Omental fat pad (tissue), 4 donors: ENCODE measurements around the gene C12orf42. TPM values are rescaled to one million over a fixed set of nuclear protein-coding genes. Genes with fewer than 3 reads are reported as not detected.

Experiments used
- ATAC-seq: fragments of 150-250 bp; one replicate; pipeline ENCODE4 v1.9.1; 2016; ENCODE audit warnings: mild to moderate bottlenecking, moderate library complexity; ENCODE audit not compliant: low FRiP score
- DNase-seq: peaks from one replicate; pipeline ENCODE4 v3.0.0-alpha.2; 2019; ENCODE audit warnings: low spot score
- CTCF ChIP-seq, 3 donors: fragments of 450-650 bp; IDR thresholded peaks; one replicate each; pipeline ENCODE4 v1.5.1; 2016 to 2017; ENCODE audit warnings: antibody characterized with exemption in 3 of 3, mild to moderate bottlenecking in 3 of 3, moderate library complexity in 2 of 3
- total RNA-seq, 4 donors: library from RNA; depleted of rRNA; stranded (reverse); fragments of >200 nt; gene quantifications; one replicate each; pipeline ENCODE4 v1.1.0, GENCODE V29; 2016

Gene C12orf42
- total RNA-seq, 4 donors from 2014 or later: 0.36 TPM; not detected in 3

- no peak for ATAC-seq
- no peak for TF ChIP-seq CTCF (IDR thresholded peaks at IDR 0.05)
- no peak for DNase-seq
These were observed 187.4 kb downstream of the C12orf42 start for GRCh38 chr12:103308396-103308795.

- ATAC-seq: no peak
- DNase-seq: no peak
- TF ChIP-seq CTCF (IDR thresholded peaks at IDR 0.05): no peak
These were observed 192.3 kb downstream of the C12orf42 start for GRCh38 chr12:103303484-103303883.

- no peak for TF ChIP-seq CTCF (IDR thresholded peaks at IDR 0.05)
- ATAC-seq (no peak), DNase-seq (no peak)
These were observed 193.9 kb downstream of the C12orf42 start for GRCh38 chr12:103301642-103302591.

GRCh38 chr12:103288016-103288415 lies 207.8 kb downstream of the C12orf42 start:
- no peak for TF ChIP-seq CTCF (IDR thresholded peaks at IDR 0.05)
- no peak for ATAC-seq
- no peak for DNase-seq

DNA sequence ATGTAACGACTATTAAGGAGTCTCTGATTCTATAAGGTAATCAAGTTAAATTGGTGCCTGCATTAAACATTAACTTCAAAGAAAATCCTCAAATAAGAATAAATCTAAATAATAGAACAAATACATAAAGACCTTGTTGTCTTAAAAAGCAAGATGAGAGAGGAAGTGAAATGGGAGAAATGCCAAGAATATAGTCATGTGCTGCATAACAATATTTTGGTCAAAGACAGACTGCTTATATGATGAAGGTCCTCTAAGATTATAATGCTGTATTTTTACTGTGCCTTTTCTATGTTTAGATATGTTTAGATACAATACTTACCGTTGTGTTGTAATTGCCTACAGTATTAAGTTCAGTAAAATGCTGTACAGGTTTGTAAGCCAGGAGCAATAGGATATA lies 213.6 kb downstream of the C12orf42 start:
- DNase-seq (no peak), ATAC-seq (no peak)
- TF ChIP-seq CTCF (IDR thresholded peaks at IDR 0.05): no peak

DNA sequence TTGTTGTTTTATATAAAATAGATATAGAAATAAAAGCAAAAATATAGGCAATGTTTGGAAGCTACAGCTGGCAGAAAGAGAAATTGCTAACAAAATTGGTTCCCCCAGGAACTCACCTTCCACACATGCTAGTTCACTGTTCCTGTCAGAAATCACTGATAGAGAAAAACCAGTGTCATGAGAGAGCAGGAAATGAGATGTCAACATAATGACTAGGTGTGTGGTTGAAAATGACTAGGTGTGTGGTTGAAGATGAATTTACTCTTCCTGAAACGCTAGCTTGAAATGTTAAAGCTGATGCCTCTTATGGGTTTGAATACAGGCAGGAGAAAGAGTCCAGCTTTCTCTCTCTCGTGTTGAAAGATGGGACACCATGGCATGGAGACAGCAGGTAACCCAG lies 216.3 kb downstream of the C12orf42 start:
- TF ChIP-seq CTCF (IDR thresholded peaks at IDR 0.05): no peak
- ATAC-seq (no peak), DNase-seq (no peak)

- no peak for ATAC-seq
- no peak for DNase-seq
- no peak for TF ChIP-seq CTCF (IDR thresholded peaks at IDR 0.05)
These were observed 217.4 kb downstream of the C12orf42 start for GRCh38 chr12:103278329-103278728.
